ENCODE data around the gene DVL1. TPM values are rescaled to one million over a fixed set of nuclear protein-coding genes. Genes with fewer than 3 reads are reported as not detected.

The DVL1 gene
- total and polyA plus RNA-seq, 2 experiments from 2014 or later: 8.6 to 113 TPM

GRCh38 chr1:1342584-1343115 is 6.6 kb downstream of the DVL1 start:
- no peak for TF ChIP-seq EZH2phosphoT487 (IDR thresholded peaks at IDR 0.05; ENCODE audit: insufficient read depth, low read depth)
- TF ChIP-seq EZH2 (IDR thresholded peaks at IDR 0.05; ENCODE audit: insufficient read depth, poor library complexity, severe bottlenecking): no peak
- Histone ChIP-seq H3F3A (ENCODE audit: insufficient read depth) (no peaks in the 10 kb centered on the region), H3K4me2 (ENCODE audit: unreplicated experiment) (no peak overlapping the region), H3K9ac (no peak overlapping the region), H4K20me1 (ENCODE audit: insufficient read depth) (no peaks in the 10 kb centered on the region), H3K9me2 (ENCODE audit: insufficient read depth) (no peaks in the 10 kb centered on the region), H3K4me3 (no peak overlapping the region), H3K27me3 (replicated peaks; ENCODE audit: insufficient read depth) (no peaks in the 10 kb centered on the region), H3K27ac (no peak overlapping the region), H3K9me3 (ENCODE audit: low read depth) (no peaks in the 10 kb centered on the region), H3K36me3 (ENCODE audit: low read depth) (no peaks in the 10 kb centered on the region; the same call in 1 of the 2 replicates), H3K79me2 (ENCODE audit: insufficient read depth) (peaks cover 67% of the 10 kb centered on the region), H2AFZ (no peak overlapping the region), H3K4me1 (ENCODE audit: insufficient read depth) (peaks cover 23% of the 10 kb centered on the region)
- no peak for DNase-seq
- in situ Hi-C loops (cut with MboI): no loop called here
- WGBS, 2 experiments (ENCODE audit: low coverage in 1 of 2, low lambda C conversion rate in 2 of 2, missing lambda C conversion rate in 2 of 2): 84 to 89% methylated on average over 9 to 18 of the region's 18 CpGs

GRCh38 chr1:1342061-1342562 is 7.1 kb downstream of the DVL1 start:
- no peak overlapping the region for H2AFZ ChIP-seq
- no peaks in the 10 kb centered on the region for H3F3A ChIP-seq (ENCODE audit: insufficient read depth)
- no peak overlapping the region for H3K27ac ChIP-seq
- H3K4me2 ChIP-seq (ENCODE audit: unreplicated experiment): no peak overlapping the region
- in situ Hi-C loops (cut with MboI): no loop called here
- H3K27me3 ChIP-seq (replicated peaks; ENCODE audit: insufficient read depth): no peaks in the 10 kb centered on the region
- no peak overlapping the region for H3K4me3 ChIP-seq
- DNase-seq: no peak
- H3K9me2 ChIP-seq (ENCODE audit: insufficient read depth): no peaks in the 10 kb centered on the region
- no peak for TF ChIP-seq EZH2phosphoT487 (IDR thresholded peaks at IDR 0.05; ENCODE audit: insufficient read depth, low read depth)
- TF ChIP-seq EZH2 (IDR thresholded peaks at IDR 0.05; ENCODE audit: insufficient read depth, poor library complexity, severe bottlenecking): no peak
- H3K4me1 ChIP-seq (ENCODE audit: insufficient read depth): peaks cover 23% of the 10 kb centered on the region
- no peaks in the 10 kb centered on the region for H4K20me1 ChIP-seq (ENCODE audit: insufficient read depth)
- WGBS, 2 experiments (ENCODE audit: low coverage in 1 of 2, low lambda C conversion rate in 2 of 2, missing lambda C conversion rate in 2 of 2): 94 to 96% methylated on average over 9 to 26 of the region's 28 CpGs
- H3K36me3 ChIP-seq (ENCODE audit: low read depth): no peaks in the 10 kb centered on the region; the same call in 1 of the 2 replicates
- H3K9me3 ChIP-seq (ENCODE audit: low read depth): no peaks in the 10 kb centered on the region
- H3K79me2 ChIP-seq (ENCODE audit: insufficient read depth): peaks cover 62% of the 10 kb centered on the region
- H3K9ac ChIP-seq: no peak overlapping the region

- DNase-seq: no peak
- H3K27ac ChIP-seq: no peak overlapping the region
- no peak overlapping the region for H2AFZ ChIP-seq
- no peaks in the 10 kb centered on the region for H3K9me2 ChIP-seq (ENCODE audit: insufficient read depth)
- H3K27me3 ChIP-seq (replicated peaks; ENCODE audit: insufficient read depth): no peaks in the 10 kb centered on the region
- H3K4me1 ChIP-seq (ENCODE audit: insufficient read depth): peaks cover 23% of the 10 kb centered on the region
- no peak overlapping the region for H3K4me3 ChIP-seq
- H3K4me2 ChIP-seq (ENCODE audit: unreplicated experiment): no peak overlapping the region
- peaks cover 56% of the 10 kb centered on the region for H3K79me2 ChIP-seq (ENCODE audit: insufficient read depth)
- TF ChIP-seq EZH2phosphoT487 (IDR thresholded peaks at IDR 0.05; ENCODE audit: insufficient read depth, low read depth) (no peak), EZH2 (IDR thresholded peaks at IDR 0.05; ENCODE audit: insufficient read depth, poor library complexity, severe bottlenecking) (no peak)
- H3K9me3 ChIP-seq (ENCODE audit: low read depth): no peaks in the 10 kb centered on the region
- no peaks in the 10 kb centered on the region for H3F3A ChIP-seq (ENCODE audit: insufficient read depth)
- no peak overlapping the region for H3K9ac ChIP-seq
- 92 to 95% methylated on average over 17 of the region's 17 CpGs for WGBS, 2 experiments (ENCODE audit: low coverage in 1 of 2, low lambda C conversion rate in 2 of 2, missing lambda C conversion rate in 2 of 2)
- H3K36me3 ChIP-seq (ENCODE audit: low read depth): no peaks in the 10 kb centered on the region; the same call in 1 of the 2 replicates
- no peaks in the 10 kb centered on the region for H4K20me1 ChIP-seq (ENCODE audit: insufficient read depth)
- in situ Hi-C loops (cut with MboI): no loop called here
Observed at GRCh38 chr1:1341549-1342021, 7.6 kb downstream of the DVL1 start.

- no peaks in the 10 kb centered on the region for H4K20me1 ChIP-seq (ENCODE audit: insufficient read depth)
- H3K9me2 ChIP-seq (ENCODE audit: insufficient read depth): no peaks in the 10 kb centered on the region
- peaks cover 18% of the 10 kb centered on the region for H3K4me1 ChIP-seq (ENCODE audit: insufficient read depth)
- no peaks in the 10 kb centered on the region; the same call in 1 of the 2 replicates for H3K36me3 ChIP-seq (ENCODE audit: low read depth)
- peaks cover 50% of the 10 kb centered on the region for H3K79me2 ChIP-seq (ENCODE audit: insufficient read depth)
- H2AFZ ChIP-seq: no peak overlapping the region
- H3K9me3 ChIP-seq (ENCODE audit: low read depth): no peaks in the 10 kb centered on the region
- no peaks in the 10 kb centered on the region for H3K27me3 ChIP-seq (replicated peaks; ENCODE audit: insufficient read depth)
- H3K27ac ChIP-seq: no peak overlapping the region
- no peak overlapping the region for H3K9ac ChIP-seq
- H3K4me3 ChIP-seq: no peak overlapping the region
- no peaks in the 10 kb centered on the region for H3F3A ChIP-seq (ENCODE audit: insufficient read depth)
- in situ Hi-C loops (cut with MboI): no loop called here
- WGBS, 2 experiments (ENCODE audit: low coverage in 1 of 2, low lambda C conversion rate in 2 of 2, missing lambda C conversion rate in 2 of 2): 85 to 87% methylated on average over 32 to 36 of the region's 36 CpGs
- no peak overlapping the region for H3K4me2 ChIP-seq (ENCODE audit: unreplicated experiment)
- TF ChIP-seq EZH2 (IDR thresholded peaks at IDR 0.05; ENCODE audit: insufficient read depth, poor library complexity, severe bottlenecking) (no peak), EZH2phosphoT487 (IDR thresholded peaks at IDR 0.05; ENCODE audit: insufficient read depth, low read depth) (no peak)
- DNase-seq: no peak
Observed at GRCh38 chr1:1340791-1341548, 8.2 kb downstream of the DVL1 start.
